B cell (primary cell): Measurements from ENCODE around the gene ARHGEF7. TPM values are rescaled to one million over a fixed set of nuclear protein-coding genes. Genes with fewer than 3 reads are reported as not detected.

ENCODE experiments used
- ATAC-seq: fragments of 200-7000 bp; cut with Tn5 transposase; one replicate; pipeline ENCODE4 v1.10.0; 2021; ENCODE audit warnings: low read depth, mild to moderate bottlenecking, moderate number of reproducible peaks, moderate library complexity
- CTCF ChIA-PET: fragments of 350-600 bp; sonication (Branson Sonifier 250); formaldehyde crosslinking; loops from one replicate; lab custom pipeline; 2021; ENCODE audit warnings: antibody characterized with exemption, inconsistent platforms; lab: Charles Lee
- POLR2A ChIA-PET: fragments of 350-600 bp; sonication (Branson Sonifier 250); formaldehyde crosslinking; loops from one replicate; lab custom pipeline; 2021; ENCODE audit warnings: antibody characterized with exemption; lab: Charles Lee
- DNase-seq: peaks from one replicate; pipeline ENCODE4 v3.0.0; 2013
- H2AFZ ChIP-seq: 2 replicates; pipeline ENCODE4 v1.6.1; 2012; ENCODE audit warnings: mild to moderate bottlenecking, low read depth, low read length; ENCODE audit not compliant: insufficient read depth, poor library complexity, severe bottlenecking
- H3K27ac ChIP-seq, 2 donors: 1 replicate in 1 of 2; 2 replicates in 1 of 2; pipeline ENCODE4 v1.5.1; 2012 to 2013; ENCODE audit warnings: low read length in 2 of 2, mild to moderate bottlenecking in 2 of 2, moderate library complexity in 1 of 2
- H3K27me3 ChIP-seq, 4 experiments: fragments of 200-600 bp in 1 of 4; sonication (generic) in 1 of 4; replicated peaks in 1 of 4; 1 replicate in 2 of 4; 2 replicates in 2 of 4; pipeline versions ENCODE4 v1.6.1 to v1.7.0; 2013 to 2016; ENCODE audit warnings: low read length in 3 of 4, mild to moderate bottlenecking in 2 of 4, mixed read lengths in 1 of 4, moderate library complexity in 1 of 4; ENCODE audit not compliant: insufficient read depth in 4 of 4, control insufficient read depth in 3 of 4; ENCODE audit errors: control extremely low read depth in 1 of 4
- H3K36me3 ChIP-seq, 2 experiments: replicated peaks in 1 of 2; 1 replicate in 1 of 2; 2 replicates in 1 of 2; pipeline versions ENCODE4 v1.6.1 to v1.7.1; 2013; ENCODE audit warnings: low read length in 1 of 2; ENCODE audit not compliant: insufficient read depth in 2 of 2, control insufficient read depth in 1 of 2; ENCODE audit errors: control extremely low read depth in 1 of 2, extremely low read depth in 1 of 2
- H3K4me1 ChIP-seq, 2 donors: fragments of 200-600 bp in 1 of 2; sonication (generic) in 1 of 2; 1 replicate in 1 of 2; 2 replicates in 1 of 2; pipeline versions ENCODE4 v1.5.1 to v1.6.1; 2013 to 2017; ENCODE audit warnings: low read length in 2 of 2; ENCODE audit not compliant: control insufficient read depth in 2 of 2, insufficient read depth in 2 of 2
- H3K4me2 ChIP-seq: replicated peaks from 2 replicates; pipeline ENCODE3; 2012; ENCODE audit warnings: mild to moderate bottlenecking, low read depth, low read length; ENCODE audit not compliant: poor library complexity, severe bottlenecking
- H3K4me3 ChIP-seq, 5 experiments: fragments of 200-600 bp in 1 of 5; sonication (generic) in 1 of 5; 1 replicate in 3 of 5; 2 replicates in 2 of 5; pipeline versions ENCODE4 v1.5.1 to v1.7.0; 2011 to 2016; ENCODE audit warnings: low read length in 4 of 5, mild to moderate bottlenecking in 4 of 5, low read depth in 2 of 5, control low read depth in 1 of 5, moderate library complexity in 1 of 5; ENCODE audit not compliant: insufficient read depth in 1 of 5; ENCODE audit errors: control extremely low read depth in 1 of 5, extremely low read depth in 1 of 5
- H3K79me2 ChIP-seq: fragments of 200-600 bp; sonication (generic); one replicate; pipeline ENCODE4 v1.6.0; 2016; ENCODE audit warnings: low read length; ENCODE audit not compliant: control insufficient read depth, insufficient read depth
- H3K9ac ChIP-seq: fragments of 200-600 bp; sonication (generic); 2 replicates; pipeline ENCODE4 v1.6.1; 2017; ENCODE audit warnings: mild to moderate bottlenecking, low read length, moderate library complexity
- H3K9me3 ChIP-seq, 3 donors: one replicate each; pipeline versions ENCODE4 v1.6.1 to v1.7.1; 2013; ENCODE audit warnings: low read length in 2 of 3; ENCODE audit not compliant: control insufficient read depth in 2 of 3, insufficient read depth in 1 of 3; ENCODE audit errors: control extremely low read depth in 1 of 3
- H4K20me1 ChIP-seq: 2 replicates; pipeline ENCODE4 v1.6.0; 2012; ENCODE audit warnings: mild to moderate bottlenecking, low read length; ENCODE audit not compliant: insufficient read depth, control insufficient read depth, poor library complexity, severe bottlenecking
- H3K27ac Mint-ChIP-seq: one replicate; pipeline ENCODE4 v1.8.0; 2021; ENCODE audit warnings: mixed read lengths
- H3K27me3 Mint-ChIP-seq: one replicate; pipeline ENCODE4 v1.8.0; 2021; ENCODE audit warnings: mixed read lengths
- H3K4me1 Mint-ChIP-seq: one replicate; pipeline ENCODE4 v1.8.0; 2021; ENCODE audit warnings: mixed read lengths
- H3K4me3 Mint-ChIP-seq: one replicate; pipeline ENCODE4 v1.8.0; 2021; ENCODE audit warnings: mixed read lengths
- H3K9me3 Mint-ChIP-seq: one replicate; pipeline ENCODE4 v1.8.0; 2022; ENCODE audit warnings: mixed read lengths; ENCODE audit not compliant: insufficient read depth
- CTCF ChIP-seq: fragments of 200-600 bp; IDR thresholded peaks from one replicate; pipeline ENCODE4 v1.8.0; 2022; ENCODE audit warnings: antibody characterized with exemption, mild to moderate bottlenecking
- EZH2 ChIP-seq: IDR thresholded peaks from 2 replicates; pipeline ENCODE4 v1.6.1; 2012; ENCODE audit warnings: borderline replicate concordance, low read depth, mild to moderate bottlenecking, moderate library complexity, low read length; ENCODE audit not compliant: insufficient read depth, poor library complexity, severe bottlenecking
- WGBS: methylation state at CpG from one replicate; pipeline ENCODE4 v1.1.5; 2013; ENCODE audit warnings: missing lambda C conversion rate; ENCODE audit not compliant: insufficient coverage; 5-methylcytosine and 5-hydroxymethylcytosine counted together
- intact Hi-C: fragments of 100-400 bp; cut with micrococcal nuclease; formaldehyde crosslinking; loops from one replicate; pipeline ENCODE4 v1.10.0; 2022
- polyA plus RNA-seq: library from polyadenylated mRNA; depleted of rRNA; stranded (reverse); fragments of >200 nt; gene quantifications from 2 replicates; pipeline ENCODE4 v1.2.3, GENCODE V29; 2012
- total RNA-seq, 2 donors: library from RNA; stranded (reverse); fragments of 120-200 nt in 1 of 2; gene quantifications; 1 replicate in 1 of 2; 2 replicates in 1 of 2; pipeline versions ENCODE4 v1.2.3 to v1.2.4, GENCODE V29; 2013 to 2022

ARHGEF7 gene
- total and polyA plus RNA-seq, 2 donors (not counting 1 experiment from before 2014, with no cell fraction given) = 62.3 to 125 TPM

- Histone ChIP-seq H3K9me3 (no peaks in the 10 kb centered on the region), H3K9ac (no peak overlapping the region), H3K4me1 (no peaks in the 10 kb centered on the region), H4K20me1 (peaks cover 28% of the 10 kb centered on the region), H3K36me3 (peaks cover 0 to 62% of the 10 kb centered on the region in 2 experiments), H3K27ac (no peak overlapping the region), H2AFZ (no peak overlapping the region), H3K4me2 (no peak overlapping the region), H3K79me2 (peaks cover 13% of the 10 kb centered on the region), H3K4me3 (no peak overlapping the region), H3K27me3 (no peaks in the 10 kb centered on the region)
- WGBS = 97% methylated on average over 4 of the region's 5 CpGs
- TF ChIP-seq EZH2 (no peak), CTCF (no peak)
- H3K27ac Mint-ChIP-seq = no peak overlapping the region
- H3K9me3 Mint-ChIP-seq = no peaks in the 10 kb centered on the region
- no peak overlapping the region for H3K4me3 Mint-ChIP-seq
- intact Hi-C loops = no loop called here
- CTCF ChIA-PET = no interaction called here
- H3K4me1 Mint-ChIP-seq = no peaks in the 10 kb centered on the region
- DNase-seq (no peak), ATAC-seq (no peak)
- POLR2A ChIA-PET = no interaction called here
- no peaks in the 10 kb centered on the region for H3K27me3 Mint-ChIP-seq
These were observed 152.1 kb downstream of the ARHGEF7 start for GRCh38 chr13:111267205-111267604.

- Histone ChIP-seq H3K27ac (no peak overlapping the region), H3K9me3 (no peaks in the 10 kb centered on the region), H3K9ac (no peak overlapping the region), H3K4me2 (no peak overlapping the region), H3K36me3 (peaks cover 0 to 62% of the 10 kb centered on the region in 2 experiments), H3K27me3 (no peaks in the 10 kb centered on the region), H3K4me1 (no peaks in the 10 kb centered on the region), H3K79me2 (peaks cover 13% of the 10 kb centered on the region), H3K4me3 (no peak overlapping the region), H2AFZ (no peak overlapping the region), H4K20me1 (peaks cover 24% of the 10 kb centered on the region)
- WGBS = 100% methylated on average over 1 of the region's 2 CpGs
- Mint-ChIP-seq H3K27ac (no peak overlapping the region), H3K9me3 (no peaks in the 10 kb centered on the region), H3K4me1 (no peaks in the 10 kb centered on the region), H3K27me3 (no peaks in the 10 kb centered on the region), H3K4me3 (no peak overlapping the region)
- DNase-seq (no peak), ATAC-seq (no peak)
- no peak for TF ChIP-seq CTCF
- TF ChIP-seq EZH2 = no peak
- ChIA-PET POLR2A (no interaction called here), CTCF (interaction anchor here (0.6 kb wide), 1 partner anchor 44 kb away, joined by 3 read pairs; no protein-coding TSS in a partner anchor)
- intact Hi-C loops = no loop called here
These were observed 152.7 kb downstream of the ARHGEF7 start for GRCh38 chr13:111267784-111268183.
